Ishikawa (cell line): Measurements from ENCODE around the gene PCMT1.

Source experiments
- CEBPB ChIP-seq: IDR thresholded peaks from 2 replicates; pipeline ENCODE4 v1.6.1; 2012
- CREB1 ChIP-seq: IDR thresholded peaks from 2 replicates; pipeline ENCODE4 v1.6.1; 2012; ENCODE audit warnings: low read depth
- EGR1 ChIP-seq: IDR thresholded peaks from 2 replicates; pipeline ENCODE4 v1.6.1; 2012
- FOXM1 ChIP-seq: IDR thresholded peaks from 2 replicates; pipeline ENCODE4 v1.6.1; 2012; ENCODE audit warnings: low read depth, borderline replicate concordance
- MAX ChIP-seq: IDR thresholded peaks from 2 replicates; pipeline ENCODE4 v1.6.1; 2012
- REST ChIP-seq: IDR thresholded peaks from 2 replicates; pipeline ENCODE4 v1.6.1; 2012; ENCODE audit warnings: low read depth, mild to moderate bottlenecking
- YY1 ChIP-seq: IDR thresholded peaks from 2 replicates; pipeline ENCODE4 v1.6.1; 2012; ENCODE audit warnings: low read depth
- ZBTB7A ChIP-seq: IDR thresholded peaks from 2 replicates; pipeline ENCODE4 v1.6.1; 2012; ENCODE audit warnings: low read depth

GRCh38 chr6:149842331-149842730 lies 92.8 kb downstream of the PCMT1 start:
- TF ChIP-seq ZBTB7A: no peak
- TF ChIP-seq REST: no peak
- no peak for TF ChIP-seq CREB1
- no peak for TF ChIP-seq MAX
- TF ChIP-seq YY1: no peak
- no peak for TF ChIP-seq FOXM1
- no peak for TF ChIP-seq EGR1
- TF ChIP-seq CEBPB: no peak
